Colonic mucosa (tissue), 4 donors: ENCODE results near the gene PLXNA2. TPM values are rescaled to one million over a fixed set of nuclear protein-coding genes. Genes with fewer than 3 reads are reported as not detected.
A peak's percentile ranks its signal among the peaks of the same experiment; 100 is the strongest.

Experiments used
- DNase-seq: peaks from one replicate; pipeline ENCODE4 v3.0.0-alpha.2; 2020
- H3K27ac ChIP-seq: fragments of 200-600 bp; one replicate; pipeline ENCODE4 v1.8.0; 2021
- H3K27me3 ChIP-seq: fragments of 200-600 bp; one replicate; pipeline ENCODE4 v1.8.0; 2021
- H3K36me3 ChIP-seq: fragments of 200-600 bp; one replicate; pipeline ENCODE4 v1.8.0; 2021
- H3K4me1 ChIP-seq: fragments of 200-600 bp; one replicate; pipeline ENCODE4 v1.8.0; 2021; ENCODE audit warnings: mild to moderate bottlenecking
- H3K4me3 ChIP-seq: fragments of 200-600 bp; one replicate; pipeline ENCODE4 v1.8.0; 2021
- H3K9ac ChIP-seq, 2 donors: one replicate each; pipeline ENCODE4 v1.7.0; 2013; ENCODE audit warnings: control low read depth in 2 of 2, low read depth in 2 of 2, low read length in 2 of 2
- H3K9me3 ChIP-seq: fragments of 200-600 bp; one replicate; pipeline ENCODE4 v1.8.0; 2021
- CTCF ChIP-seq: fragments of 200-600 bp; IDR thresholded peaks from one replicate; pipeline ENCODE4 v1.8.0; 2022; ENCODE audit warnings: antibody characterized with exemption, mild to moderate bottlenecking
- intact Hi-C: fragments of 100-400 bp; cut with DNase I; formaldehyde crosslinking; loops from one replicate; pipeline ENCODE4 v1.14.1; 2022
- total RNA-seq, 2 donors: library from RNA; stranded (reverse); fragmentation: NEBNext Ultra II Directional in 1 of 2; extraction: Animal tissue kit (Norgen Biotek cat#: 25700) in 1 of 2; gene quantifications; one replicate each; pipeline ENCODE4 v1.2.1, GENCODE V29; 2021
- donor health status: healthy.
- donor health status: DM: no; HTN: no; CAD: no.
- donor health status: DM: no; HTN: no; CAD: no.

PLXNA2 gene
- total RNA-seq, 2 donors from 2014 or later, result 46.1 to 81.6 TPM

- H3K27me3 ChIP-seq, result no peaks in the 10 kb centered on the region
- intact Hi-C loops, result loop anchor here (5.0 kb wide), 1 partner anchor 35 kb away; no protein-coding TSS in a partner anchor
- no peaks in the 10 kb centered on the region for H3K9me3 ChIP-seq
- H3K4me3 ChIP-seq, result no peak overlapping the region
- no peaks in the 10 kb centered on the region for H3K36me3 ChIP-seq
- peak; percentile 60 for DNase-seq
- peaks cover 13% of the 10 kb centered on the region for H3K4me1 ChIP-seq
- H3K27ac ChIP-seq, result peak overlapping the region; percentile 78
- H3K9ac ChIP-seq, result peak overlapping the region in 1 of 2 donors; percentile 78
- no peak for TF ChIP-seq CTCF
Observed at GRCh38 chr1:208202333-208202995, 41.7 kb downstream of the PLXNA2 start.

- Histone ChIP-seq H3K4me1 (peaks cover 13% of the 10 kb centered on the region), H3K36me3 (no peaks in the 10 kb centered on the region), H3K4me3 (no peak overlapping the region), H3K9ac (peak overlapping the region in 1 of 2 donors; percentile 36), H3K27me3 (no peaks in the 10 kb centered on the region), H3K27ac (peak overlapping the region; percentile 78), H3K9me3 (no peaks in the 10 kb centered on the region)
- no peak for TF ChIP-seq CTCF
- intact Hi-C loops, result loop anchor here (5.0 kb wide), 1 partner anchor 36 kb away; no protein-coding TSS in a partner anchor
- DNase-seq, result peak; percentile 86
Observed at GRCh38 chr1:208201229-208201628, 43.0 kb downstream of the PLXNA2 start.

- TF ChIP-seq CTCF, result no peak
- DNase-seq, result no peak
- peaks cover 10% of the 10 kb centered on the region for H3K4me1 ChIP-seq
- H3K27ac ChIP-seq, result no peak overlapping the region
- H3K9me3 ChIP-seq, result no peaks in the 10 kb centered on the region
- H3K36me3 ChIP-seq, result no peaks in the 10 kb centered on the region
- no peak overlapping the region for H3K9ac ChIP-seq
- intact Hi-C loops, result loop anchor here (5.0 kb wide), 1 partner anchor 37 kb away; no protein-coding TSS in a partner anchor
- no peaks in the 10 kb centered on the region for H3K27me3 ChIP-seq
- no peak overlapping the region for H3K4me3 ChIP-seq
Observed at GRCh38 chr1:208200116-208200515, 44.1 kb downstream of the PLXNA2 start.

- H3K4me3 ChIP-seq, result no peak overlapping the region
- no peaks in the 10 kb centered on the region for H3K36me3 ChIP-seq
- intact Hi-C loops, result no loop called here
- no peak overlapping the region for H3K27ac ChIP-seq
- H3K4me1 ChIP-seq, result no peaks in the 10 kb centered on the region
- no peak for DNase-seq
- H3K9ac ChIP-seq, result no peak overlapping the region
- H3K9me3 ChIP-seq, result no peaks in the 10 kb centered on the region
- H3K27me3 ChIP-seq, result no peaks in the 10 kb centered on the region
- TF ChIP-seq CTCF, result no peak
Observed at GRCh38 chr1:208198236-208198635, 45.9 kb downstream of the PLXNA2 start.

- Histone ChIP-seq H3K36me3 (no peaks in the 10 kb centered on the region), H3K4me3 (no peak overlapping the region), H3K9ac (no peak overlapping the region), H3K27me3 (no peaks in the 10 kb centered on the region), H3K9me3 (no peaks in the 10 kb centered on the region), H3K4me1 (no peaks in the 10 kb centered on the region), H3K27ac (no peak overlapping the region)
- DNase-seq, result no peak
- intact Hi-C loops, result no loop called here
- no peak for TF ChIP-seq CTCF
Observed at GRCh38 chr1:208194944-208195343, 49.2 kb downstream of the PLXNA2 start.
